Right kidney (tissue), 1 donor: ENCODE measurements around the gene SPRN.
"Not testable (repeated sequence)": the region's sequence is repeated elsewhere in the genome, so short reads cannot be mapped to it uniquely, and the experiment has no call there.

Experiments
- DNase-seq: peaks from one replicate; pipeline ENCODE4 v3.0.0-alpha.2; 2016

SPRN gene

GRCh38 chr10:133456041-133456951, 31.9 kb upstream of the SPRN start:
- no peak for DNase-seq

DNA sequence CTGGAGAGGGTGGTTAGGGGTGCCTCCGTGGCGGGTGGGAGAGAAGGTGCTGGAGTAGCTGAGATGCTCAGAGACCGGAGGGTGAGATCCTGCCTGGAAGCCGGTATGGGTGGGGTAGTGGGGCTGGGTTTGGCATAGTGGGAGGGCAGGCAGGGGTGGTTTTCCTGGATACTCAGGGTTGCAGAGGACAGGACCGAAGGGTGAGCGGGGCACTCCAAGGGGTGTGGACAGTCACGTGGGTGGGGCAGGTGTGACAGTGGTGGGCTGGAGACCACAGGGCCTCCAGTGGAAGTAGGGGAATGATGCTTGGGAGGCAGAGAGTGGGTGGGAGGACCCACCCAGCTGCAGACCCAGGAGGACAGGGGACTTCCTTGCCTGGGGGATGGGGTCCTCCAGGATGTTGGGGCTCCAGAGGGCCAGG, 31.2 kb upstream of the SPRN start:
- DNase-seq, result no peak

DNA sequence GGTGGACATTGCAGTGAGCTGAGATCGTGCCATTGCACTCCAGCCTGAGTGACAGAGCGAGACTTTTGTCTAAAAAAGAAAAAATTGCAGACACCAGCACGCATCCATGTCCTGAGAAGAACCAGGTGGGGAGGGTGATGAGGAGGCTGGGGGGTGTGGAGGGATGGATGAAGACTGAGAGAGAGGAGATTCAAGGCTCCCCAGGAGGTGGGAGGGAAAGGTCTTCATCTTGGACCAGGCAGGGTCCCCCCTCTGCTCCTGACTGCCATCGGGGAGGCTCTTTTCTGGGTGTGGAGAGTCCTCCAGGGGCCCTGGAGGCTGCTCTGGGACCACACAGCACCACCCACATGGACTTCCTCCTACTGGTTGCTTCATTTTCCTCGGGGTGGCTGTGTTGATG, 30.8 kb upstream of the SPRN start:
- no peak for DNase-seq

DNA sequence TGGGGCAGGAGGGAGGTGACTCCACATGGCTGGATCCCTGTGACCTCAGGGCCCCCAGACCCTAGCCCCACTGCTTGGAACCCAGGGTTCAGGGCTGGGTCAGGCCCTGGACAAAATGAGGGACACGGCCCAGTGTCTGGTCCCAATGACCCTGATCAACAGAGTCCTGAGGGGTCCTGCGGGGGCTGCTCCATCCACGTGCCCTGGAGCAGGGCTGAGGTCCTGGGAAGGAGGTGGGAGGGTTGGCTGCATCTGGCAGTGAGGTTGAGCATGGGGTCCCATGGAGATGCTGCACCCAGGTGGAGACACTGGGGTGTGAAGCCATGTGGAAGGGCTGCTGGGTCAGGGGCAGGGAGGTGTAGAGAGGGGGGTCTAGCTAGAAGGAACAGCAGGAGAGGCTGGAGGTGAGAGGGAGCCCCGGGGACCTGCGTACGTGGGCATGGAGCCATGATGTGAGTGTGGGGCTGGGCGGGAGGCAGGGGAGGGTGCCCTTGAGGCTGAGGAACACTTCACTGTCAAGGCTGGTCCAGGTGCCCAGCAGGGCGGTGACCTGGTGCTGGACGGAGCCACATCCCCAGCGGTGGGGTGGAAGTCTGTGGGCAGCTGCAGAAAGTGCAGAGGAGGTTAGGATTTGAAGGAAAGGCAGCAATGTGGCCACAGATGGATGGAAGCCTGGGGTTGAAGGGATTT, 29.9 kb upstream of the SPRN start:
- no peak for DNase-seq

DNA sequence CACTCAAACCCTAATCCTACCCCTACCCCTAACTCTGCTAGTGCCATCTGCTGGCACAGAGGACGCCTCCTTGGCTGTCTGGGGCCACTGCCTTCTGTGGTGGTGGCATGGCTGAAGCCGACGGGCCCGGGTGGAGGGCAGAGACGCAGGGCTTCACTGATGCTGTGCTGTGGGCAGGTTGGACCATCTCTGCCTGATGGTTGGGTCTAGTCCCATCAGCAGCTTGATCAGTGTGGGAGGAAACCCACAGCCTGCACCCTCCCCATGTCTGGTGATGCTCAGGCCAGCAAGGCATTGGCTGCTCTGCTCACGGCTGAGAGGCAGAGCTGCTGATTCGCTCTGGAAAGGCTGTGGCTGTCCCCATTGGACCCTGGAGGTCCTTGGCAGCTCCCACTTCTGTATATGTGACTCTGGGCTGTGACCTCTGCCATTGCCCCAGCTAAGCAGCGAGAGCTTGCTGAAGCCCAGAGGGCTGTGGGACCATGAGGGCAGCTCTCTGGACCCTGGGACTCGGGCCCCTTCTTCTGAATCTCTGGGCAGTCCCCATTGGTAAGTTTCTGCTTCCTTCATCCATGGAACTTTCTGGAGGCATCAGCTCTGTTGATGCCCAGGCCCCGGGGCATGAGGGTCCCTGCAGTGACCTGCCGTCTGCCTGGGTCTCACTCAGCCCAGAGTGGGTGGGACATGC, 29.2 kb upstream of the SPRN start, which contains the start of gene SCART1:
TSS of gene SCART1 (plus strand) at position 430 of the 688 bp plus-strand sequence. CDS start at position 483, 53 bp downstream.
- no peak for DNase-seq

DNA sequence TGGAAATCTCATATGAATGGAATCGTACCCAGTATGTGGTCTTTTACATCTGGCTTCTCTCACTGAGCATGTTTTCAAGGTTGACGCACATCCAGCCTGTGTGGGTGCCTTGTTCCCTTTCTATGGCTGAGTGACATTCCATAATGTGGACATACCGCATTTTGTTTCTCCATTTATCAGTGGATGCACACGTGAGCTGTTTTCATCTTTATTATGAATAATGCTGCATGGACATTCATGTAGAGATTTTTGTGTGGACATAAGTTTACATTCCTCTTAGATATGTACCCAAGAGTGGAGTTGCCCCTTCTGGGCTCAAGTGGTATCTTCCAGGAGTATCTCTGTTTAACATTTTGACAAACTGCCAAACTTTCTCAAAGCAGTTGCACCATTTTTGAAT, 28.0 kb upstream of the SPRN start:
- DNase-seq, result no peak

GRCh38 chr10:133451346-133451745, 26.9 kb upstream of the SPRN start:
- no peak for DNase-seq

- no peak for DNase-seq
These were observed 23.7 kb upstream of the SPRN start for GRCh38 chr10:133448120-133448519.

DNA sequence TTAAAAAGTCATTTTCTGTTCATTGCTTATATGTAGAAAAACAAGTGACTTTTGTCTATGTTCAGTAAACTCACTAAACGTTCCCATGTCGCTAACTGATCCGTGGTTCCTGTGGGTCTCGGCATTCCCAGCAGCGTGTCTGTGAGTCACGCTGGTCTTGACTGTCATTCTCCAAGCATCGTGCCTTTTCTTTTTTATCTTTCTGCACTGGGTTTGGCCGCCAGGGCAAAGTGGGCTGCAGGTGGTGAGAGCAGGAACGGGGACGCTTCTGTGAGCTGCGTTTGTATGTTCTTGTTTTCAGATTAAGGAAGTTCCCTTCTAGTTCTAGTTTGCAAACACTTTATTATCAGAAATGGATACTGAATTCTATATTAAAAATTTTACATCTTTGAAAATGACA, 22.6 kb upstream of the SPRN start:
- no peak for DNase-seq

DNA sequence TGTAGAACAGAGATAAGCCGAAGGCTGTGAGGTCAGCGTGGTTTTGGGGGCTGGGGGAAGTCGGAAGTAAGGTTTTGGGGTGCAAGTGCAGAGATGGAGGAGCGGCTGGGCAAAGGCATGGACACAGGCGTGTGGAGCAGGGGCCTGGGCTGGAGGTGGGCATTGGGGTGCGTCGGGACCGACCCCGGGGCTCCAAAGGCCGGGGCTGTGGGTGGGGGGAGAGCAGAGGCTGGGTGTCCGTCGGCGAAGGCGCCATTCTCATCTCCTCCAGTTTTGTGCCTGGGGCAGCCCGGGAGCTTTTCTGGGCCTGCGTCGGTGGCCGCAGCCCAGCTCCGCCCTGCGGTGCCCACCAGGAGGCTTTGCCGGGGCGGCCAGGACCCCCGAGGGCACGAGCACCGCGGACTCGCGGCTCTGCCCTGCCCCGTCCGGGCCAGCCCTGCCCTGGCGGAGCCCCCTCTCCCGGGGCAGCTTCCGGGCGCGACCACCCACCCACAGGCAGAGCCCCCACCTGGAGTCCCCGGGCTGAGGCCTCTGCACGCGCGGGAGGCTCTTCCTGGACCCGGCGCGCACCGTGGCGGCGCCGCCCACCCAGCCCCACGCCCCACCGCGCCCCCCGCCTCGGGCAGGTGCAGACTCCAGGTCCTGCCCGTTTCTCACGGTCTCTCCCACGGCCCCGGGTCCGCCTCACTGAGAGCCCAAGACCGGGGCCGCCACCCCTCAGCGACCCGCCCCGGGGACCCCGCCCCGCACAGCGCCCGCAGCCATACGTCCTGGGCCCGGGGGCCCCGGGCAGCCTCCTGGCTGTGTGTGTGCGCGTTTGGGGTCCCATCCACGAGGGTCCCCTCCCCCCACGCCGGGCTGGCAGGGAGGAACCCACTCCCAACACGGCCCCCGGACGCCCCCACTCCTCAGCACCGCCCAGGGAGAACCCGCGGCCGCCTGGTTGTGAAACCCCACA, 21.6 kb upstream of the SPRN start:
- no peak for DNase-seq

GRCh38 chr10:133445268-133445732, 20.9 kb upstream of the SPRN start:
- DNase-seq, result no peak

- DNase-seq, result no peak
These were observed 20.2 kb upstream of the SPRN start for GRCh38 chr10:133444342-133445267.

DNA sequence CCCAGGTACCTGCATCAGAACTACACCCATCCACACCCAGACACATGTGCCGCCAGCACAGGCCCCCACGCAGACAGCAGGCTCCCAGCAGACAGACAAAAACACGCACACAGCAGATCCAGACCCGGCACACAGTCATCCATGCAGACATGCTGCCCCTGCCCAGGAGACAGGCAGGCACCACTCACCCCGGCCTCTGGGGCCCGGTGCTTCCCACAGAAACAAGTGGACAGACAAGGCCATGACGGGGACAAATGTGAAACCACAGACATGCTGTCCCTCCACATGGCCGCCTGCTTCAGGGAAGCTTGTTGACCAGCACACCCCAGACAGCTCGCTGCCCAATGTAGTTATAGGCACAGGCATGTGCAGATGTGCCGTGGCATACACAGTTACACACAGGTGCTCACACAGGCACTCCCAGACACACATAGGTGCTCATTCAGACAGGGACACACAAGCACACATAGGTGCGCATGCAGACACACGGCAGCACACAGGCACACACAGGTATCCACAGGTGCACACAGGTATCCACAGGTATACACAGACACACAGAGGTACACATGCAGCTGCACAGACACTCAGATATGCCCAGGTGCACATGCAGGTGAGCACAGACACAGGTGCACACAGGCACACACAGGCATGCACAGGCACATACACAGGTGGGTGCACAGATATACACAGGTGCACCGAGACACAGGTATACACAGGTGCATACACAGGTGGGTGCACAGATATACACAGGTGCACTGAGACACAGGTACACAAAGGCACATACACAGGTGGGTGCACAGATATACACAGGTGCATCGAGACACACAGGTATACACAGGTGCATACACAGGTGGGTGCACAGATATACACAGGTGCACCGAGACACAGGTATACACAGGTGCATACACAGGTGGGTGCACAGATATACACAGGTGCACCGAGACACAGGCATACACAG, 18.8 kb upstream of the SPRN start:
- no peak for DNase-seq

DNA sequence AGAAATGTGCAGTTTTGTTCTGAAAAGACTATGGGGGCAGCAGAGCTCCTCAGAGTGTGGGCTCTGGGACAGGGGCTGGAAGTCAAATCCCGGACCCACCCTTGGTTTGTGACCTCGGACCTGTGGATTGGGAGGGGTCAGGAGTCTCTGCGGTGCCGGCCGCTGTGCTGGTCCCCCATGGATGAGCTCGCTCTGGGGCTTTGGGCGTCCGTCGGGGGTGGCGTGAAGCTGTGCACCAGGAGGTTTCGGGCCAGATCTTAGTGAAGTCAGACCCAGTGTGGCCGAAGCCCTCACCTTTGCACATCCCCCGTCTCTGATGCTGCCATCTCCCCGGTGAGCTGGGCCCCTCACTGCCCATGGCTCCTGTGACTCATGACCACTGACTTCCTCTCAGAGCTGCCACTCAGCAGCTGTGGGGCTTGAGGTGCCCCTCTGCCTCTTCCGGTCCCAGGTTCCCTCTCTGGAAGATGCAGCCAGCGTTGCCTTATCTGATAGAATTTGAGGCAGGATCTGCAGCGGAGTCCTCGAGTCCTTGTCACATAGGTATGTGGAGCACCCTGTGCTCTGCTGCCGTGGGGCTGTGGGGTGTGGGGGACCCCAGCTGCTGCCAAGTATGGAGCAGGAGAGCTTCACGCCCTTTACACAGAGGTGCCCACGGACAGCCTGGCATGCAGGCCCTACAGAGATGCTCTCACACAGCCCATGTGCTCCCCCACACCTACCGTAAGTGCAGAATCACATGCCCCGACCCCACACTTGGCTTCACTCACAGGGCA, 18.0 kb upstream of the SPRN start:
- DNase-seq, result no peak

GRCh38 chr10:133441780-133442179, 17.4 kb upstream of the SPRN start:
- no peak for DNase-seq

- DNase-seq, result not testable (repeated sequence)
These were observed 16.9 kb upstream of the SPRN start for GRCh38 chr10:133441356-133441755.

DNA sequence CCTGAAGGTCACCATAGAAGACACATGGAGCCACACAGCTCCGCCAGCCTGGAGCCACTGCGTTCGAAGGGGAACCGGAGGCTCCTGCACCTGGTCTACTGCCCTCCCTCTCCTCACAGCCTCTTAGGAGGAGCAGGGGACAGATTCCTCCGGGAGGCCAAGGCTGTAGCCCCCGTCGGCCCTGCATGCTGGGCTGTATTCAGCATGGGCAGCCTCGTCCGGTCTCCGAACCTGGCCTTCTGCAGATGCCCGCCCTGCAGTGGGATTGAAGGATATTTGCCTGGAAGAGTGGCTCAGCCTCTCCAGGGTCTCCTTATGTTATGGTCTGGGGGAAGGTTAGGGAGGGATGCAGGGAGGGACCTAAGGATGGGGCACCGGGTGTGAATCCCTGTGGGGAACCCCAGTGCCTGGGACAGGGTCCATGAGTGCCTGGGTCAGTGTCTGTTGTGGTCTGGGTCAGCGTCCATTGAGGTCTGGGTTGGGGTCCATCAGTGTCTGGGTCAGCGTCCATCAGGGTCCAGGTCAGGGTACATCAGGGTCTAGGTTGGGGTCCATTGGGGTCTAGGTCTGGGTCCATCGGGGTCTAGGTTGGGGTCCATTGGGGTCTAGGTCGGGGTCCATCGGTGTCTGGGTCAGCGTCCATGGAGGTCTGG, 16.3 kb upstream of the SPRN start:
- DNase-seq, result no peak
